Caco-2 (cell line): ENCODE measurements around the gene GTSF1L. TPM values are rescaled to one million over a fixed set of nuclear protein-coding genes. Genes with fewer than 3 reads are reported as not detected.

Experiments used
- BruUV-seq: library from RNA; stranded (reverse); fragments of 400-500 nt; replicated peaks from 2 replicates; lab custom pipeline; 2021; lab: Mats Ljungman, UMichigan
- CTCF ChIA-PET: fragments of 300-600 bp; sonication (Branson Sonifier 250); formaldehyde crosslinking; loops from one replicate; lab custom pipeline; 2022; ENCODE audit warnings: antibody characterized with exemption; lab: Charles Lee
- POLR2A ChIA-PET: fragments of 300-600 bp; sonication (Branson Sonifier 250); formaldehyde crosslinking; loops from one replicate; lab custom pipeline; 2022; ENCODE audit warnings: antibody characterized with exemption; lab: Charles Lee
- DNase-seq, 2 experiments: peaks; one replicate each; pipeline versions ENCODE4 v3.0.0 to v3.0.0-alpha.2; 2020 to 2022
- H3K27me3 ChIP-seq: replicated peaks from 2 replicates; pipeline ENCODE4 v1.6.0; 2011; ENCODE audit warnings: low read length; ENCODE audit not compliant: control insufficient read depth, insufficient read depth
- H3K36me3 ChIP-seq: 2 replicates; pipeline ENCODE4 v1.5.1; 2011; ENCODE audit warnings: low read length; ENCODE audit not compliant: control insufficient read depth, insufficient read depth
- H3K4me1 ChIP-seq: fragments of 250-450 bp; sonication (Bioruptor Pico); 2 replicates; pipeline ENCODE4 v1.5.1; 2020; ENCODE audit warnings: mild to moderate bottlenecking
- H3K4me3 ChIP-seq: 2 replicates; pipeline ENCODE4 v1.5.1; 2011; ENCODE audit warnings: low read depth, mild to moderate bottlenecking, control low read depth, low read length
- H3K9me3 ChIP-seq: fragments of 250-450 bp; sonication (Bioruptor Pico); 2 replicates; pipeline ENCODE4 v1.5.1; 2020; ENCODE audit warnings: mild to moderate bottlenecking, moderate library complexity
- H3K27ac Mint-ChIP-seq: one replicate; pipeline ENCODE4 v1.8.0; 2022; ENCODE audit warnings: mixed read lengths; ENCODE audit not compliant: unreplicated experiment
- H3K27me3 Mint-ChIP-seq: one replicate; pipeline ENCODE4 v1.8.0; 2022; ENCODE audit warnings: mixed read lengths; ENCODE audit not compliant: insufficient read depth, unreplicated experiment
- H3K36me3 Mint-ChIP-seq: one replicate; pipeline ENCODE4 v1.8.0; 2022; ENCODE audit warnings: mild to moderate bottlenecking, mixed read lengths; ENCODE audit not compliant: insufficient read depth, unreplicated experiment
- H3K4me1 Mint-ChIP-seq: one replicate; pipeline ENCODE4 v1.8.0; 2022; ENCODE audit warnings: low read depth, mixed read lengths; ENCODE audit not compliant: unreplicated experiment
- H3K4me3 Mint-ChIP-seq: one replicate; pipeline ENCODE4 v1.8.0; 2022; ENCODE audit warnings: mild to moderate bottlenecking, moderate library complexity, mixed read lengths; ENCODE audit not compliant: unreplicated experiment
- H3K9me3 Mint-ChIP-seq: one replicate; pipeline ENCODE4 v1.8.0; 2022; ENCODE audit warnings: mixed read lengths; ENCODE audit not compliant: unreplicated experiment
- intact Hi-C: fragments of 100-400 bp; cut with micrococcal nuclease; formaldehyde crosslinking; loops from one replicate; pipeline ENCODE4 v1.10.0; 2022; ENCODE audit not compliant: unreplicated experiment
- total RNA-seq: library from RNA; stranded (reverse); gene quantifications from 2 replicates; pipeline ENCODE4 v1.2.3, GENCODE V29; 2022
- TF ChIP-seq, protein P1 (sequence below), 2 experiments: fragments of 200-600 bp in 1 of 2; IDR thresholded peaks; 1 replicate in 1 of 2; 2 replicates in 1 of 2; pipeline versions ENCODE4 v1.5.1 to v1.8.0; 2011 to 2022; ENCODE audit warnings: antibody characterized with exemption in 1 of 2, control low read depth in 1 of 2, inconsistent platforms in 1 of 2, low read depth in 1 of 2, low read length in 1 of 2, mild to moderate bottlenecking in 1 of 2, moderate library complexity in 1 of 2; ENCODE audit not compliant: insufficient read depth in 1 of 2, severe bottlenecking in 1 of 2, unreplicated experiment in 1 of 2

Gene GTSF1L
- total RNA-seq, 1 experiment from 2014 or later: not detected

DNA sequence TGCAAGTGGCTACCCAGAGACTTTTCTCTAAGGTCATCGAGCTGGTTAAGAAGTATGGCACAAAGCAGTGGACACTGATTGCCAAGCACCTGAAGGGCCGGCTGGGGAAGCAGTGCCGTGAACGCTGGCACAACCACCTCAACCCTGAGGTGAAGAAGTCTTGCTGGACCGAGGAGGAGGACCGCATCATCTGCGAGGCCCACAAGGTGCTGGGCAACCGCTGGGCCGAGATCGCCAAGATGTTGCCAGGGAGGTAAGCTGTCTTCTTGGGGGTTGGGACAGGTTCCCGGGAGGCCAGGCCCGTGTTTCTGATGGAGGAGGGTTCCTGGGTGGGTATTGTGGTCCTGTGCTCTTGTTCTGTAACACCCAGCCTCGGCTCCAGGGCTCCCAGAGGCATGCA is 40.0 kb downstream of the GTSF1L start:
- no peak overlapping the region for H3K27ac Mint-ChIP-seq

DNA sequence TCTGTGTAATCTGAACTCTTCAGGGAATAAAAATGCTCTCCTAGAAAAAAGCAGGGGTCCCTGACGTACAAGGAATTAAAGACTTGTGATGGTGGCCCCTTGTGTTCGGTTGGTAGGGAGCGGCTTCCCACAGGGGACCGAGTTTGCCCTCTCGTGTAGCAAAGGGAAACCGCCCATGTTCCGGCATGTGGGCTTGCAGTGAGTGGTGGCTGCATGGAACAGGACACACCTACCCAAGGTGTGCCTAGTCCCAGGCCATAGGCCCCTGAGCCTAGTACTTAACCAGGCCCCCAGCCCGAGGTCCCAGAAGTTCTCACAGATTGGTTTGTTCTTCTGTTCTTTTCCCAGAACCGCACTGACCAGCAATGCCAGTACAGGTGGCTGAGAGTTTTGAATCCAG is 44.4 kb downstream of the GTSF1L start:
- CTCF ChIA-PET: interaction anchor here (1.8 kb wide), 1 partner anchor 144 kb away, joined by 10 read pairs; no protein-coding TSS in a partner anchor
- no peak overlapping the region for H3K27ac Mint-ChIP-seq
- no peak for DNase-seq
- no peaks in the 10 kb centered on the region for H3K27me3 ChIP-seq
- POLR2A ChIA-PET: no interaction called here
- intact Hi-C loops: no loop called here
- H3K9me3 ChIP-seq: no peaks in the 10 kb centered on the region
- no peak overlapping the region for H3K4me3 Mint-ChIP-seq
- H3K4me1 Mint-ChIP-seq: peaks cover 1% of the 10 kb centered on the region
- peaks cover under 1% of the 10 kb centered on the region for H3K4me1 ChIP-seq
- peaks cover 7% of the 10 kb centered on the region for H3K36me3 ChIP-seq
- TF ChIP-seq, protein P1, sequence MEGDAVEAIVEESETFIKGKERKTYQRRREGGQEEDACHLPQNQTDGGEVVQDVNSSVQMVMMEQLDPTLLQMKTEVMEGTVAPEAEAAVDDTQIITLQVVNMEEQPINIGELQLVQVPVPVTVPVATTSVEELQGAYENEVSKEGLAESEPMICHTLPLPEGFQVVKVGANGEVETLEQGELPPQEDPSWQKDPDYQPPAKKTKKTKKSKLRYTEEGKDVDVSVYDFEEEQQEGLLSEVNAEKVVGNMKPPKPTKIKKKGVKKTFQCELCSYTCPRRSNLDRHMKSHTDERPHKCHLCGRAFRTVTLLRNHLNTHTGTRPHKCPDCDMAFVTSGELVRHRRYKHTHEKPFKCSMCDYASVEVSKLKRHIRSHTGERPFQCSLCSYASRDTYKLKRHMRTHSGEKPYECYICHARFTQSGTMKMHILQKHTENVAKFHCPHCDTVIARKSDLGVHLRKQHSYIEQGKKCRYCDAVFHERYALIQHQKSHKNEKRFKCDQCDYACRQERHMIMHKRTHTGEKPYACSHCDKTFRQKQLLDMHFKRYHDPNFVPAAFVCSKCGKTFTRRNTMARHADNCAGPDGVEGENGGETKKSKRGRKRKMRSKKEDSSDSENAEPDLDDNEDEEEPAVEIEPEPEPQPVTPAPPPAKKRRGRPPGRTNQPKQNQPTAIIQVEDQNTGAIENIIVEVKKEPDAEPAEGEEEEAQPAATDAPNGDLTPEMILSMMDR (IDR thresholded peaks at IDR 0.05; ENCODE audit: insufficient read depth in 1 of 2, low read depth in 1 of 2, low read length in 1 of 2, severe bottlenecking in 1 of 2, unreplicated experiment in 1 of 2): no peak
- H3K36me3 Mint-ChIP-seq: peaks cover 91% of the 10 kb centered on the region
- H3K9me3 Mint-ChIP-seq: no peaks in the 10 kb centered on the region
- no TSS peak for BruUV-seq
- no peak overlapping the region for H3K4me3 ChIP-seq
- no peaks in the 10 kb centered on the region for H3K27me3 Mint-ChIP-seq

More for the DNA sequence above, 40.0 kb downstream of the GTSF1L start:
- Mint-ChIP-seq H3K36me3 (peaks cover 96% of the 10 kb centered on the region), H3K4me1 (no peaks in the 10 kb centered on the region), H3K4me3 (no peak overlapping the region), H3K27me3 (no peaks in the 10 kb centered on the region), H3K9me3 (no peaks in the 10 kb centered on the region)
- Histone ChIP-seq H3K9me3 (no peaks in the 10 kb centered on the region), H3K4me3 (no peak overlapping the region), H3K4me1 (no peaks in the 10 kb centered on the region), H3K27me3 (no peaks in the 10 kb centered on the region), H3K36me3 (peaks cover 10% of the 10 kb centered on the region)
- CTCF ChIA-PET: interaction anchor here (0.6 kb wide), 1 partner anchor 96 kb away, joined by 4 read pairs; the partner anchor contains the start of gene IFT52
- BruUV-seq: no TSS peak
- POLR2A ChIA-PET: no interaction called here
- no peak for DNase-seq
- intact Hi-C loops: no loop called here
- TF ChIP-seq, protein P1 (IDR thresholded peaks at IDR 0.05; ENCODE audit: insufficient read depth in 1 of 2, low read depth in 1 of 2, low read length in 1 of 2, severe bottlenecking in 1 of 2, unreplicated experiment in 1 of 2): no peak

DNA sequence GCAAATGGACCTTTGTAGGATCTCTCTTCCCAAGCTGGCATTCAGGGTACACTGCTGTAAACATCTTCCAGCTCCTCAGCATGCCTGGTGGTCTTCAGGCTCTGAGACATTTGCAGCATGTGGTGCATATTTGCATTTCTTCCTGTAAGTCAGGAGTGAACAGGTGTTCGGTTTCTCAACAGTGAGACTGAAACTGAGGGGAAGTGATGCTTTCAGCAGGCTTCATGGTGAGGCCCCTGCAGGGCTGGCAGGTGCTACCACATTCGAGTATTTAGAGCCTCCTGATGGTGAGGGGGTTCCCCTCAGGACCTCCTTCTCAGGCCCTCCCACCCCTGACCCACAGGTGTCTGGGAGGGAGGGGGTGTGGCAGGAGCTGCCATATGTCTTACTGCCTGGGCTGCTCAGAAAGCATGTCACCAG is 44.8 kb downstream of the GTSF1L start:
- POLR2A ChIA-PET: interaction anchor here (1.1 kb wide), 1 partner anchor 91 kb away, joined by 9 read pairs; the partner anchor contains the start of gene IFT52
- Mint-ChIP-seq H3K27me3 (no peaks in the 10 kb centered on the region), H3K4me1 (peaks cover 6% of the 10 kb centered on the region), H3K4me3 (no peak overlapping the region), H3K9me3 (no peaks in the 10 kb centered on the region), H3K27ac (no peak overlapping the region), H3K36me3 (peaks cover 91% of the 10 kb centered on the region)
- peaks cover 5% of the 10 kb centered on the region for H3K4me1 ChIP-seq
- no peak for DNase-seq
- BruUV-seq: no TSS peak
- TF ChIP-seq, protein P1 (IDR thresholded peaks at IDR 0.05; ENCODE audit: insufficient read depth in 1 of 2, low read depth in 1 of 2, low read length in 1 of 2, severe bottlenecking in 1 of 2, unreplicated experiment in 1 of 2): no peak
- H3K4me3 ChIP-seq: no peak overlapping the region
- H3K9me3 ChIP-seq: no peaks in the 10 kb centered on the region
- intact Hi-C loops: no loop called here
- H3K27me3 ChIP-seq: no peaks in the 10 kb centered on the region
- CTCF ChIA-PET: interaction anchor here (1.1 to 1.8 kb wide), 2 partner anchors 10 to 144 kb away, joined by 6 to 10 read pairs; no protein-coding TSS in a partner anchor
- peaks cover 9% of the 10 kb centered on the region for H3K36me3 ChIP-seq
